Esophagus muscularis mucosa (tissue), 4 donors: ENCODE data around the gene FOXN1.

Source experiments
- CTCF ChIP-seq, 3 experiments: fragments of 200-600 bp in 2 of 3; fragments of 450-650 bp in 1 of 3; sonication (generic) in 2 of 3; IDR thresholded peaks; one replicate each; pipeline ENCODE4 v1.5.1; 2017 to 2019; ENCODE audit warnings: antibody characterized with exemption in 3 of 3, mild to moderate bottlenecking in 2 of 3, moderate library complexity in 1 of 3
- EP300 ChIP-seq: sonication (generic); formaldehyde crosslinking; IDR thresholded peaks from one replicate; pipeline ENCODE4 v1.6.1; 2017; ENCODE audit warnings: antibody characterized with exemption
- POLR2A ChIP-seq: fragments of 450-650 bp; IDR thresholded peaks from one replicate; pipeline ENCODE4 v1.6.1; 2017; ENCODE audit warnings: antibody characterized with exemption, moderate library complexity, mild to moderate bottlenecking, low read depth

- TF ChIP-seq CTCF (IDR thresholded peaks at IDR 0.05) (no peak), POLR2A (no peak), EP300 (no peak)
Observed at GRCh38 chr17:28513476-28513875, 7.3 kb downstream of the FOXN1 start.
